ENCODE measurements around the gene PIWIL4. TPM values are rescaled to one million over a fixed set of nuclear protein-coding genes. Genes with fewer than 3 reads are reported as not detected.
A peak's percentile ranks its signal among the peaks of the same experiment; 100 is the strongest.
"Not testable (repeated sequence)": the region's sequence is repeated elsewhere in the genome, so short reads cannot be mapped to it uniquely, and the experiment has no call there.

The PIWIL4 gene
- total RNA-seq, 1 experiment from 2014 or later: 0.71 TPM

- no peak for DNase-seq (ENCODE audit: low read depth)
Observed at GRCh38 chr11:94546886-94547285, 20.3 kb upstream of the PIWIL4 start.

- DNase-seq (ENCODE audit: low read depth): no peak
Observed at GRCh38 chr11:94549146-94549545, 18.0 kb upstream of the PIWIL4 start.

DNA sequence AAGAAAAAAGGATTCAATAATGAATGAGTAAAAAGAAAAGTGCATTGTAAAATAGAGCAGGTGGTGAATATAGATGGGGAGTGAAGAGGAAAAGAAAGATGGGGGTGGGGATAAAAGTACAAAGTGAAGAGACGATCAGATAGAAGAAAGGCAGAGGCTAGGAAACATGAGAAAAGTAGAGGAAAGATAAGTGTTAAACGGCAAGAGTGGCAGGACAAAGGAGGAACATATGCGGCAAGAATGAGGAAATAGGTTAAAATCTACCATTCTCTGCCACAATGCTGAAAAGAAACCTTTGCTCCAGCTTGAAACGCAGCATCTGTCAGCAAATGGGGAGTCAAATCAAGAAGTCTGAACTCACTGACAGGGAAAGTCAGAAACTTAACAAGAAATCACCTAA is 16.7 kb upstream of the PIWIL4 start:
- DNase-seq (ENCODE audit: low read depth): no peak

- DNase-seq (ENCODE audit: low read depth): peak; percentile 83
Observed at GRCh38 chr11:94553938-94554337, 13.2 kb upstream of the PIWIL4 start.

- DNase-seq (ENCODE audit: low read depth): not testable (repeated sequence)
Observed at GRCh38 chr11:94555752-94556329, 11.3 kb upstream of the PIWIL4 start.

GRCh38 chr11:94557421-94557820 is 9.7 kb upstream of the PIWIL4 start:
- DNase-seq (ENCODE audit: low read depth): no peak

DNA sequence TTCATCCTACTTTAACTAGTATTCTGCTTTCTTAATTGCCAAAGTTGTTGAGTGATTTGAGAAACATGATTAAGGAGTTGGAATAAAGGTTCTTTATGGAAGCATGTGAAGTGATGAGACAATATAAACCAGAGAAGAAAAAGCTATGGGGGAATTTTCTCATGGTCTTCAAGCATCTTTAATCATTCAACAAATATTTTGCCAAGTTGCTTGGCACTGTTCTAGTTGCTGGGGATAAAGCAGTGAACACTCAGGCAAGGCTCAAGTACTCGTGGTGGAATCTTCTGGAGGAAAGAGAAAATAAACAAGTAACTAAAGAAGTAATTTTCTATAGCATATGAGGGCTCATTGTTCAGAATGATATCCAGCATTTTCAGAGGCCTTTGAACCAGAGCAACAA is 9.2 kb upstream of the PIWIL4 start:
- peak; percentile 11 for DNase-seq (ENCODE audit: low read depth)

DNA sequence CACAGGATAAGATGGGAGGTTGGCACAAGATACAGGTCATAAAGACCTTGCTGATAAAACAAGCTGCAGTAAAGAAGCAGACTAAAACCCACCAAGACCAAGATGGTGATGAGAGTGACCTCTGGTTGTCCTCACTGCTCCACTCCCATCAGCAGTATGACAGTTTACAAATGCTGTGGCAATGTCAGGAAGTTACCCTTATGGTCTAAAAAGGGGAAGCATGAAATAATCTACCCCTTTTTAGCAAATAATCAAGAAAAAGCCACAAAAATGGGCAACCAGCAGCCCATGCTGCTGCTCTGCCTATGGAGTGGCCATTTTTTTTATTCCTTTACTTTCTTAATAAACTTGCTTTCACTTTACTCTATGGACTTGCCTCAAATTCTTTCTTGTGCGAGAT is 8.7 kb upstream of the PIWIL4 start:
- DNase-seq (ENCODE audit: low read depth): no peak

DNA sequence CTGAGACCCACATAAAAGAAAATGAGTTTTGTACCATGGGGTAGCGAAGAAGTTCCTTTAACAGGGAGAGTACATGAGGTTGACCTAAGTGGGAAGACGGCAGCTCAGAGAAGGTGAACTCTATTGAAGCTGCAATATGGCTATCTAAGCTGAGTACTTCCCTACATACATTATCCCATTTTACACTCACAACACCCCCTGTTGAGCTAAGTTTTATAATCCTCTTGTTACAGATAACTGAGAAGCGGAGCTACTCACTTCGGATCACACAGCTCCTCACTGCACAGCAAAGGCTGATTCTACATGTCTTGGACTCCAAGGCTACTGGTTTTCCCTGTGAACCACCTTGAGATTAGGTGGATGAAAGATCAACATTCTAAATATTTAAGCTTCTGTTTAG is 8.2 kb upstream of the PIWIL4 start:
- no peak for DNase-seq (ENCODE audit: low read depth)

DNA sequence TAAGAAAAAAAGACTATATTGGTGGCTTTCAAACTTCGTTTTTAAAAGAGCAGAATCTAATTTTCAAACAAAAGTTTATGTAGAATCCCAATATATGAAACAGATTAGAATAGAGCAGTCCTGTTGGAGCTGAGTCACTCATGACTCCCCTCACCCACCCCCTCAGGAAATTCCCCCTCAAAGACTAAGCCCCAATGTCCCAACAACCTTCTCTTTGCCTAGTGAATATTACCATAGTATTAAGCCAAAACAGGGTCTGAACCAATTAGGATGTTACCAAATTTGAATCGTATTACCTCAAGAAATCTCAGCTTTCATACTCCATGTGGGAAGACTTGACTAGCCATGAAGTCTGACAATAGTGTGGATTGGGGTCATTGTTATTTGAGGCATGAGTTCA is 7.8 kb upstream of the PIWIL4 start:
- DNase-seq (ENCODE audit: low read depth): no peak

GRCh38 chr11:94560834-94561233 is 6.3 kb upstream of the PIWIL4 start:
- no peak for DNase-seq (ENCODE audit: low read depth)

- peak; percentile 73 for DNase-seq (ENCODE audit: low read depth)
Observed at GRCh38 chr11:94563176-94563847, 3.9 kb upstream of the PIWIL4 start.

GRCh38 chr11:94563848-94564467 is 3.2 kb upstream of the PIWIL4 start:
- DNase-seq (ENCODE audit: low read depth): no peak

DNA sequence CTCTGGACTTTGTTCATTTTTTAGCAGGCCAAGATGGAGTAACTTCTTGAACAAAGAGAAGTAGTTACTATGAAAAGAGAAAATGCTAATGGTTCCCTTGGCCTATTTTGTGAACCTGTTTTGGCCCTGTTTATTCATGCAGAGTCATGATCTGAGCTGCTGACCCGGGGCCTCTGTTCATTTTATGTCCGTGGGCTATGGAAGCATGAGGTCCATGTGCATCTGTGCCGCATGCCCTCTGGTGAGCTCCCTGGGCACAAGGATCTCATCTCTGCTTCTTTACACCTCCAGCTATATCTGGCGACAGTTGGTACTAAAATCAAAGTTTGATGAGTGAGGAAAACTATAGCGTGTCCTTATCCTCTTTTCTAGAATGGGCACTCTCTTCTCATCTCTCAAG is 1.0 kb downstream of the PIWIL4 start:
- DNase-seq (ENCODE audit: low read depth): no peak

- no peak for DNase-seq (ENCODE audit: low read depth)
Observed at GRCh38 chr11:94568717-94569116, 1.5 kb downstream of the PIWIL4 start.

- DNase-seq (ENCODE audit: low read depth): not testable (repeated sequence)
Observed at GRCh38 chr11:94572975-94573374, 5.8 kb downstream of the PIWIL4 start.

GRCh38 chr11:94574193-94574961 is 7.2 kb downstream of the PIWIL4 start:
- peak; percentile 17 for DNase-seq (ENCODE audit: low read depth)

GRCh38 chr11:94576306-94576705 is 9.1 kb downstream of the PIWIL4 start:
- DNase-seq (ENCODE audit: low read depth): no peak

GRCh38 chr11:94577841-94578240 is 10.7 kb downstream of the PIWIL4 start:
- no peak for DNase-seq (ENCODE audit: low read depth)

- DNase-seq (ENCODE audit: low read depth): no peak
Observed at GRCh38 chr11:94581926-94582325, 14.8 kb downstream of the PIWIL4 start.

- no peak for DNase-seq (ENCODE audit: low read depth)
Observed at GRCh38 chr11:94583213-94583865, 16.2 kb downstream of the PIWIL4 start.

- no peak for DNase-seq (ENCODE audit: low read depth)
Observed at GRCh38 chr11:94583866-94584500, 16.8 kb downstream of the PIWIL4 start.
